HepG2 (cell line): ENCODE data around the gene MOB3C. TPM values are rescaled to one million over a fixed set of nuclear protein-coding genes. Genes with fewer than 3 reads are reported as not detected.

ENCODE experiments used
- BCLAF1 ChIP-seq: fragments of 450-650 bp; IDR thresholded peaks from 2 replicates; pipeline ENCODE4 v1.6.1; 2017; ENCODE audit warnings: mild to moderate bottlenecking
- FOXC1 ChIP-seq: sonication (generic); formaldehyde crosslinking; IDR thresholded peaks from 2 replicates; pipeline ENCODE4 v1.8.0; 2022; ENCODE audit warnings: mild to moderate bottlenecking, missing genetic modification reagents, borderline replicate concordance
- GTF3A ChIP-seq: sonication (generic); formaldehyde crosslinking; conservative IDR thresholded peaks from 2 replicates; pipeline ENCODE4 v1.4.0; 2020; ENCODE audit warnings: mild to moderate bottlenecking, missing genetic modification reagents
- GZF1 ChIP-seq: sonication (generic); formaldehyde crosslinking; IDR thresholded peaks from 2 replicates; pipeline ENCODE4 v1.5.1; 2020; ENCODE audit warnings: mild to moderate bottlenecking, missing genetic modification reagents
- IRF9 ChIP-seq: sonication (generic); formaldehyde crosslinking; IDR thresholded peaks from 2 replicates; pipeline ENCODE4 v1.8.0; 2022; ENCODE audit warnings: missing genetic modification reagents, mild to moderate bottlenecking, borderline replicate concordance
- KDM3A ChIP-seq: IDR thresholded peaks from 2 replicates; pipeline ENCODE4 v1.6.1; 2018; ENCODE audit warnings: low read depth, missing compliant biosample characterization
- PHF8 ChIP-seq: sonication (generic); formaldehyde crosslinking; IDR thresholded peaks from 2 replicates; pipeline ENCODE4 v1.5.0; 2020; ENCODE audit warnings: missing genetic modification reagents
- POGZ ChIP-seq: sonication (generic); formaldehyde crosslinking; IDR thresholded peaks from 2 replicates; pipeline ENCODE4 v1.4.0; 2020; ENCODE audit warnings: mild to moderate bottlenecking, missing genetic modification reagents
- SMYD3 ChIP-seq: sonication (generic); formaldehyde crosslinking; IDR thresholded peaks from 2 replicates; pipeline ENCODE4 v1.8.1; 2023; ENCODE audit warnings: mild to moderate bottlenecking, missing genetic modification reagents
- TMF1 ChIP-seq: sonication (generic); formaldehyde crosslinking; IDR thresholded peaks from 2 replicates; pipeline ENCODE4 v1.8.1; 2022; ENCODE audit warnings: low read depth, missing genetic modification reagents
- ZBTB46 ChIP-seq: sonication (generic); formaldehyde crosslinking; IDR thresholded peaks from 2 replicates; pipeline ENCODE4 v1.4.0; 2020; ENCODE audit warnings: mild to moderate bottlenecking, missing genetic modification reagents, borderline replicate concordance
- ZNF530 ChIP-seq: sonication (generic); formaldehyde crosslinking; IDR thresholded peaks from 2 replicates; pipeline ENCODE4 v1.5.0; 2020; ENCODE audit warnings: low read depth, mild to moderate bottlenecking, missing genetic modification reagents
- polyA plus RNA-seq, 8 experiments: library from polyadenylated mRNA; depleted of rRNA in 3 of 8; stranded (reverse) in 7 of 8; unstranded in 1 of 8; fragments of >200 nt; fragmentation: Illumina TruSeq in 4 of 8; extraction: Trizol in 4 of 8; gene quantifications; 2 replicates each; pipeline versions ENCODE4 v1.2.1 to v1.2.3, GENCODE V29; 2011 to 2016; ENCODE audit warnings: low read depth in 4 of 8, missing spikeins in 1 of 8, mixed read lengths in 1 of 8; ENCODE audit not compliant: insufficient read depth in 1 of 8
- total RNA-seq, 5 experiments: library from RNA; depleted of rRNA; stranded (reverse); fragments of >200 nt; fragmentation: Illumina TruSeq; extraction: Trizol; gene quantifications; 2 replicates each; pipeline ENCODE4 v1.2.3, GENCODE V29; 2016; ENCODE audit warnings: low read depth in 1 of 5
- TF ChIP-seq, protein P1 (sequence below): sonication (generic); formaldehyde crosslinking; IDR thresholded peaks from 2 replicates; pipeline ENCODE4 v1.4.0; 2020; ENCODE audit warnings: missing genetic modification reagents, borderline replicate concordance
- TF ChIP-seq, protein P2 (sequence below): sonication (generic); formaldehyde crosslinking; IDR thresholded peaks from 2 replicates; pipeline ENCODE4 v1.4.0; 2020; ENCODE audit warnings: low read depth, missing genetic modification reagents

The MOB3C gene
- total and polyA plus RNA-seq, 2 of the 13 experiments (the other 11 are each of a cell fraction or from before 2014, with no cell fraction given) = 3.5 to 4.1 TPM

DNA sequence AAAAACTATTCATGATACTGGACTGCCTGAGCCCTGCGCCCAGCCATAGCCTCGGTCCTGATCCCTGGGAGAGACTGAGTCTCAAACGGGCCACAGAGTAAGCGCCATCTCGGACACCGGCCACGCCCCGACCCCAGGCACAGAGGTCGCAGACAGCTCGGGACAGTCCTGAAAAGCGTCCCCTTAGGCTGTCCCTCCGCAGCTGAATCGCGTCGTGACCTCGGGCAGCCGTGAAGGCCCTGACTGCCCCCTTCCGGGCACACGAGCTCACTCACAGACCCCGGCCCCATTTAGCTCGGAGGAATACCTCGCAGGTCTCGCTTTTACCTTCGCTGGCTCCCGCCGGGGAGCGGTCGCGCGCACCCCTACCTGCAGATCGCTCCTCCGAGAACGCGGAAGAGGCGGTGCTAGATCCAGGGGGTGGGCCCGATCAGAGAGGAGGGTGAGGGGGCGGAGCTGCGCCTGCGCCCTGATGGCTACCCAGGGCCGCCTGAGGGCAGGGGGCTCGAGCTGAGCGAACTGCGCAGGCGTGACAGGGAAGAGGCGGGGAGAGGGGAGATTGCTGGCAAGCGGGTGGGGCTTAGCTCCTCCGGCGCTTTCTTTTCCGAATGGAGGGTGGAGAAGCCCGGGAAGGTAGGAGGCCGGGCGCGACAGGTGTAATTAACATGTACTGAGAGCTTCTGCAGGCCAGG is 12.6 kb downstream of the MOB3C start, which contains the start of gene MKNK1 (continued):
- TF ChIP-seq BCLAF1 = no peak
- no peak for TF ChIP-seq TMF1
- TF ChIP-seq GTF3A (CRISPR knock-in tag) = no peak
- no peak for TF ChIP-seq ZNF530 (CRISPR knock-in tag)
- TF ChIP-seq GZF1 = no peak
- TF ChIP-seq IRF9 = peak; percentile 50; the same call in 1 of the 2 replicates
- TF ChIP-seq POGZ (CRISPR knock-in tag) = no peak; the same call in 1 of the 2 replicates
- peak; percentile 1; the same call in 1 of the 2 replicates for TF ChIP-seq SMYD3 (CRISPR knock-in tag)
- no peak for TF ChIP-seq KDM3A
- TF ChIP-seq ZBTB46 (CRISPR knock-in tag) = no peak
- TF ChIP-seq, protein P1, sequence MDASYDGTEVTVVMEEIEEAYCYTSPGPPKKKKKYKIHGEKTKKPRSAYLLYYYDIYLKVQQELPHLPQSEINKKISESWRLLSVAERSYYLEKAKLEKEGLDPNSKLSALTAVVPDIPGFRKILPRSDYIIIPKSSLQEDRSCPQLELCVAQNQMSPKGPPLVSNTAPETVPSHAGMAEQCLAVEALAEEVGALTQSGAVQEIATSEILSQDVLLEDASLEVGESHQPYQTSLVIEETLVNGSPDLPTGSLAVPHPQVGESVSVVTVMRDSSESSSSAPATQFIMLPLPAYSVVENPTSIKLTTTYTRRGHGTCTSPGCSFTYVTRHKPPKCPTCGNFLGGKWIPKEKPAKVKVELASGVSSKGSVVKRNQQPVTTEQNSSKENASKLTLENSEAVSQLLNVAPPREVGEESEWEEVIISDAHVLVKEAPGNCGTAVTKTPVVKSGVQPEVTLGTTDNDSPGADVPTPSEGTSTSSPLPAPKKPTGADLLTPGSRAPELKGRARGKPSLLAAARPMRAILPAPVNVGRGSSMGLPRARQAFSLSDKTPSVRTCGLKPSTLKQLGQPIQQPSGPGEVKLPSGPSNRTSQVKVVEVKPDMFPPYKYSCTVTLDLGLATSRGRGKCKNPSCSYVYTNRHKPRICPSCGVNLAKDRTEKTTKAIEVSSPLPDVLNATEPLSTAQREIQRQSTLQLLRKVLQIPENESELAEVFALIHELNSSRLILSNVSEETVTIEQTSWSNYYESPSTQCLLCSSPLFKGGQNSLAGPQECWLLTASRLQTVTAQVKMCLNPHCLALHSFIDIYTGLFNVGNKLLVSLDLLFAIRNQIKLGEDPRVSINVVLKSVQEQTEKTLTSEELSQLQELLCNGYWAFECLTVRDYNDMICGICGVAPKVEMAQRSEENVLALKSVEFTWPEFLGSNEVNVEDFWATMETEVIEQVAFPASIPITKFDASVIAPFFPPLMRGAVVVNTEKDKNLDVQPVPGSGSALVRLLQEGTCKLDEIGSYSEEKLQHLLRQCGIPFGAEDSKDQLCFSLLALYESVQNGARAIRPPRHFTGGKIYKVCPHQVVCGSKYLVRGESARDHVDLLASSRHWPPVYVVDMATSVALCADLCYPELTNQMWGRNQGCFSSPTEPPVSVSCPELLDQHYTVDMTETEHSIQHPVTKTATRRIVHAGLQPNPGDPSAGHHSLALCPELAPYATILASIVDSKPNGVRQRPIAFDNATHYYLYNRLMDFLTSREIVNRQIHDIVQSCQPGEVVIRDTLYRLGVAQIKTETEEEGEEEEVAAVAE (CRISPR knock-in tag) = peak; percentile 73; the same call in 1 of the 2 replicates
- TF ChIP-seq FOXC1 (CRISPR knock-in tag) = peak; percentile 76; the same call in 1 of the 2 replicates
- peak; percentile 95 for TF ChIP-seq PHF8
- TF ChIP-seq, protein P2, sequence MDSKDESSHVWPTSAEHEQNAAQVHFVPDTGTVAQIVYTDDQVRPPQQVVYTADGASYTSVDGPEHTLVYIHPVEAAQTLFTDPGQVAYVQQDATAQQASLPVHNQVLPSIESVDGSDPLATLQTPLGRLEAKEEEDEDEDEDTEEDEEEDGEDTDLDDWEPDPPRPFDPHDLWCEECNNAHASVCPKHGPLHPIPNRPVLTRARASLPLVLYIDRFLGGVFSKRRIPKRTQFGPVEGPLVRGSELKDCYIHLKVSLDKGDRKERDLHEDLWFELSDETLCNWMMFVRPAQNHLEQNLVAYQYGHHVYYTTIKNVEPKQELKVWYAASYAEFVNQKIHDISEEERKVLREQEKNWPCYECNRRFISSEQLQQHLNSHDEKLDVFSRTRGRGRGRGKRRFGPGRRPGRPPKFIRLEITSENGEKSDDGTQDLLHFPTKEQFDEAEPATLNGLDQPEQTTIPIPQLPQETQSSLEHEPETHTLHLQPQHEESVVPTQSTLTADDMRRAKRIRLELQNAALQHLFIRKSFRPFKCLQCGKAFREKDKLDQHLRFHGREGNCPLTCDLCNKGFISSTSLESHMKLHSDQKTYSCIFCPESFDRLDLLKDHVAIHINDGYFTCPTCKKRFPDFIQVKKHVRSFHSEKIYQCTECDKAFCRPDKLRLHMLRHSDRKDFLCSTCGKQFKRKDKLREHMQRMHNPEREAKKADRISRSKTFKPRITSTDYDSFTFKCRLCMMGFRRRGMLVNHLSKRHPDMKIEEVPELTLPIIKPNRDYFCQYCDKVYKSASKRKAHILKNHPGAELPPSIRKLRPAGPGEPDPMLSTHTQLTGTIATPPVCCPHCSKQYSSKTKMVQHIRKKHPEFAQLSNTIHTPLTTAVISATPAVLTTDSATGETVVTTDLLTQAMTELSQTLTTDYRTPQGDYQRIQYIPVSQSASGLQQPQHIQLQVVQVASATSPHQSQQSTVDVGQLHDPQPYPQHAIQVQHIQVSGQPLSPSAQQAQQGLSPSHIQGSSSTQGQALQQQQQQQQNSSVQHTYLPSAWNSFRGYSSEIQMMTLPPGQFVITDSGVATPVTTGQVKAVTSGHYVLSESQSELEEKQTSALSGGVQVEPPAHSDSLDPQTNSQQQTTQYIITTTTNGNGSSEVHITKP = peak; percentile 75
